Upper lobe of left lung (tissue), 6 donors: ENCODE measurements around the gene CASR. TPM values are rescaled to one million over a fixed set of nuclear protein-coding genes. Genes with fewer than 3 reads are reported as not detected.
A peak's percentile ranks its signal among the peaks of the same experiment; 100 is the strongest.

ENCODE experiments used
- ATAC-seq, 2 donors: fragments of 200-7000 bp; cut with Tn5 transposase; one replicate each; pipeline ENCODE4 v1.9.1; 2022; ENCODE audit warnings: mild to moderate bottlenecking in 2 of 2, moderate library complexity in 2 of 2; ENCODE audit not compliant: low FRiP score in 2 of 2
- DNase-seq, 2 donors: peaks; one replicate each; pipeline ENCODE4 v3.0.0-alpha.2; 2019 to 2020
- H3K27ac ChIP-seq, 4 donors: fragments of 200-600 bp; sonication (generic); one replicate each; pipeline ENCODE4 v1.5.1; 2016 to 2019
- H3K27me3 ChIP-seq, 4 donors: fragments of 200-600 bp; sonication (generic); one replicate each; pipeline ENCODE4 v1.5.1; 2017 to 2019
- H3K36me3 ChIP-seq, 4 donors: fragments of 200-600 bp; sonication (generic); one replicate each; pipeline ENCODE4 v1.5.1; 2016 to 2019
- H3K4me1 ChIP-seq, 4 donors: fragments of 200-600 bp; sonication (generic); one replicate each; pipeline ENCODE4 v1.5.1; 2018 to 2019
- H3K4me3 ChIP-seq, 4 donors: fragments of 200-600 bp; sonication (generic); one replicate each; pipeline ENCODE4 v1.5.1; 2017 to 2019; ENCODE audit warnings: mild to moderate bottlenecking in 2 of 4, moderate library complexity in 1 of 4
- H3K9me3 ChIP-seq, 4 donors: fragments of 200-600 bp; sonication (generic); one replicate each; pipeline ENCODE4 v1.5.1; 2018 to 2019
- CTCF ChIP-seq, 6 experiments: fragments of 450-650 bp in 4 of 6; fragments of 200-600 bp in 2 of 6; sonication (generic) in 2 of 6; IDR thresholded peaks; one replicate each; pipeline ENCODE4 v1.5.1; 2016 to 2019; ENCODE audit warnings: antibody characterized with exemption in 6 of 6
- EP300 ChIP-seq, 4 donors: sonication (generic); formaldehyde crosslinking; IDR thresholded peaks; one replicate each; pipeline ENCODE4 v1.5.1; 2017; ENCODE audit warnings: antibody characterized with exemption in 4 of 4, control low read depth in 2 of 4
- POLR2A ChIP-seq, 4 donors: fragments of 450-650 bp; IDR thresholded peaks; one replicate each; pipeline ENCODE4 v1.5.1; 2016 to 2017; ENCODE audit warnings: antibody characterized with exemption in 4 of 4, mild to moderate bottlenecking in 2 of 4
- POLR2AphosphoS5 ChIP-seq, 2 donors: sonication (generic); formaldehyde crosslinking; IDR thresholded peaks; one replicate each; pipeline ENCODE4 v1.5.1; 2017; ENCODE audit warnings: antibody characterized with exemption in 2 of 2
- WGBS, 2 donors: methylation state at CpG; one replicate each; pipeline ENCODE4 v1.1.5; 2017 to 2018; 5-methylcytosine and 5-hydroxymethylcytosine counted together
- total RNA-seq, 6 donors: library from RNA; depleted of rRNA in 4 of 6; stranded (reverse); fragments of >200 nt in 4 of 6; gene quantifications; one replicate each; pipeline versions ENCODE4 v1.1.0 to v1.2.1, GENCODE V29; 2016 to 2021
- donor health status: DM: no; HTN: no; CAD: no; lungs with moderate emphysema.
- donor health status: DM: no; HTN: yes; CAD: no; lungs with severe emphysema.

CASR gene
- total RNA-seq, 6 donors from 2014 or later = 0.10 TPM; not detected in 5

DNA sequence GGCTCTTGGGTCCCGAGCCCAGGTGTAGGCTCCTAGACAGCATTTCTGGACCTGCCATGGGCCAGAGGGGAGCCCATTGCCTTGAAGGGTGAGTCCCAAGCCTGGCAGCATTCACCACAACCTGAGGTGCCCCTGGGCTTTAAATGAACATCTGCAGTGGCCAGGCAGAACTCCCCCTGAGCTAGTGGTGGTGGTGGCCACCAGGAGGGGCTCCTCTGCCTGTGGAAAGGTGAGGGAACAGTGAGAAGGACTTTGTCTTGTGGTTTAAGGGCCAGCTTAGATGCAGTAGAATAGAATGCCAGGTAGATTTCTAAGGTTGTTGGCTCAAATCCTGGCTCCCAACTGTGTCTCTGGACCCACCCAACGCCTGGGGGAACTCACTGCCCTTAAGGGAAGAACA, 55.6 kb downstream of the CASR start:
- Histone ChIP-seq H3K4me3 (no peak overlapping the region), H3K27ac (no peak overlapping the region), H3K4me1 (no peaks in the 10 kb centered on the region), H3K36me3 (no peaks in the 10 kb centered on the region), H3K9me3 (no peaks in the 10 kb centered on the region), H3K27me3 (no peaks in the 10 kb centered on the region)
- ATAC-seq (no peak), DNase-seq (no peak)
- WGBS, 2 donors = 92% methylated on average over 1 to 2 of the region's 2 CpGs
- TF ChIP-seq CTCF (IDR thresholded peaks at IDR 0.05) (no peak), POLR2AphosphoS5 (IDR thresholded peaks at IDR 0.05) (no peak), POLR2A (IDR thresholded peaks at IDR 0.05) (no peak), EP300 (IDR thresholded peaks at IDR 0.05) (no peak)

- Histone ChIP-seq H3K9me3 (no peaks in the 10 kb centered on the region), H3K27me3 (no peaks in the 10 kb centered on the region), H3K4me1 (no peaks in the 10 kb centered on the region), H3K27ac (peak overlapping the region in 3 of 4 donors; percentile 40 to 74 (median 68)), H3K4me3 (peak overlapping the region in 2 of 4 donors; percentile 5 to 23), H3K36me3 (no peaks in the 10 kb centered on the region)
- 44 to 50% methylated on average over 7 of the region's 7 CpGs for WGBS, 2 donors
- DNase-seq = no peak
- peak in 1 of 6 experiments; percentile 11 for TF ChIP-seq CTCF (IDR thresholded peaks at IDR 0.05)
- no peak for TF ChIP-seq EP300 (IDR thresholded peaks at IDR 0.05)
- ATAC-seq = peak in 1 of 2 donors; percentile 43
These were observed 62.2 kb downstream of the CASR start for GRCh38 chr3:122245513-122246174.

GRCh38 chr3:122246199-122246598, 62.7 kb downstream of the CASR start:
- Histone ChIP-seq H3K9me3 (no peaks in the 10 kb centered on the region), H3K27me3 (no peaks in the 10 kb centered on the region), H3K4me1 (no peaks in the 10 kb centered on the region), H3K4me3 (peak overlapping the region in 2 of 4 donors; percentile 5 to 23), H3K36me3 (no peaks in the 10 kb centered on the region), H3K27ac (peak overlapping the region; percentile 40 to 74 (median 71))
- WGBS, 2 donors = 38 to 44% methylated on average over 4 of the region's 4 CpGs
- ATAC-seq (peak in 1 of 2 donors; percentile 44), DNase-seq (no peak)
- TF ChIP-seq POLR2AphosphoS5 (IDR thresholded peaks at IDR 0.05) (no peak), POLR2A (IDR thresholded peaks at IDR 0.05) (no peak), EP300 (IDR thresholded peaks at IDR 0.05) (no peak), CTCF (IDR thresholded peaks at IDR 0.05) (no peak)

DNA sequence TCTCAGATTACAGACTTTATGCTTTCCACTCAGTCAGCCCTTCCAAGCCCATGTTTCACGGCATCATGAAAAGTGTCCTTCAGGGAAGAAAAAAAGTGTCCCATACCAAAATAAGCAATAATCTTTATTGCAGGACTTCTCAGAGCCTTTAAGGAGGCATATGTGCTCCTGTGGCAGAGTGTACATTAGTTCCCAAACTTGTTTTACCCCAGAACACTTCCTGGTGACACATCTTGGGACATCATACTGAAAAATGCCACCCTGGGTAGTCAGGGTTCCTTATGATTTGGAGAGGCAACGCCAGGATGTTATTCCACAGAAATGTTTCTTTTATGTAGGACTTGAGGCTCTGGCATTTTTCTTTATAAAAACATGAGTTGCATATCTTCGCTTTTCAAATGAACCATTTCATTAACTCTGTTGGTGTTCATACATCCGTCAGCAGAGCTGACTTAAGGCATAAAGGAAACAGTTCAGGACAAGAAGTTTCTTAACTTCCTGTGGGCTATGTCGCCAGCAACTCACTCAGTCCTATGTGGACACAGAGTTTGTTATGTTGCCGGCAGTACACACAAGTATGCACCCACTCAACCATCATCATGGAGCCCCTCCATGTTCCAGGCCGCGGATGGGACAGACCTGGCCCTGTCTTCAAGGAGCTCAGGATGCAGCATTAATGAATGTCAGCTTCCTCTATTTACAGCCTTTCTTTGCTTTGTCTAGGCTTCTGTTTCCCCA, 63.8 kb downstream of the CASR start:
- Histone ChIP-seq H3K27ac (peak overlapping the region; percentile 40 to 74 (median 71)), H3K4me1 (no peaks in the 10 kb centered on the region), H3K36me3 (no peaks in the 10 kb centered on the region), H3K4me3 (no peak overlapping the region), H3K27me3 (no peaks in the 10 kb centered on the region), H3K9me3 (no peaks in the 10 kb centered on the region)
- 54 to 60% methylated on average over 8 of the region's 8 CpGs for WGBS, 2 donors
- ATAC-seq (peak; percentile 70 to 86), DNase-seq (peak in 1 of 2 donors; percentile 46)
- peak in 1 of 4 donors; percentile 59 for TF ChIP-seq POLR2A (IDR thresholded peaks at IDR 0.05)
- no peak for TF ChIP-seq CTCF (IDR thresholded peaks at IDR 0.05)
- TF ChIP-seq EP300 (IDR thresholded peaks at IDR 0.05) = peak in 1 of 4 donors; percentile 3
- no peak for TF ChIP-seq POLR2AphosphoS5 (IDR thresholded peaks at IDR 0.05)
